Heart right ventricle (tissue), 16 donors: ENCODE results near the gene MAPT. TPM values are rescaled to one million over a fixed set of nuclear protein-coding genes. Genes with fewer than 3 reads are reported as not detected.

Experiments used
- ATAC-seq, 8 donors: fragments of 200-7000 bp; cut with Tn5 transposase; one replicate each; pipeline ENCODE4 v1.9.1; 2020; ENCODE audit warnings: mild to moderate bottlenecking in 8 of 8, moderate library complexity in 8 of 8, moderate number of reproducible peaks in 1 of 8
- DNase-seq, 2 donors: peaks; one replicate each; pipeline ENCODE4 v3.0.0-alpha.2; 2020
- H3K27ac ChIP-seq, 10 donors: fragments of 200-600 bp; sonication (generic) in 2 of 10; one replicate each; pipeline versions ENCODE4 v1.5.0 to v1.8.0; 2020 to 2022; ENCODE audit warnings: mild to moderate bottlenecking in 3 of 10
- H3K27me3 ChIP-seq, 7 donors: fragments of 200-600 bp; one replicate each; pipeline ENCODE4 v1.8.0; 2021 to 2022; ENCODE audit warnings: mild to moderate bottlenecking in 2 of 7
- H3K36me3 ChIP-seq, 9 donors: fragments of 200-600 bp; sonication (generic) in 1 of 9; one replicate each; pipeline versions ENCODE4 v1.5.0 to v1.8.0; 2020 to 2022; ENCODE audit warnings: mild to moderate bottlenecking in 2 of 9
- H3K4me1 ChIP-seq, 9 donors: fragments of 200-600 bp; sonication (generic) in 1 of 9; one replicate each; pipeline versions ENCODE4 v1.5.0 to v1.8.0; 2020 to 2022; ENCODE audit warnings: mild to moderate bottlenecking in 4 of 9
- H3K4me3 ChIP-seq, 10 donors: fragments of 200-600 bp; sonication (generic) in 2 of 10; one replicate each; pipeline versions ENCODE4 v1.5.0 to v1.8.0; 2020 to 2022; ENCODE audit warnings: mild to moderate bottlenecking in 7 of 10, moderate library complexity in 2 of 10
- H3K9me3 ChIP-seq, 11 donors: fragments of 200-600 bp in 10 of 11; sonication (generic) in 2 of 11; one replicate each; pipeline versions ENCODE4 v1.5.0 to v1.8.0; 2013 to 2022; ENCODE audit warnings: mild to moderate bottlenecking in 2 of 11, control low read depth in 1 of 11, moderate library complexity in 1 of 11
- WGBS, 2 donors: extraction: QIAGEN DNeasy Blood & Tissue Kit; methylation state at CpG; one replicate each; pipeline ENCODE4 v1.1.7; 2013; ENCODE audit warnings: inconsistent platforms in 1 of 2; 5-methylcytosine and 5-hydroxymethylcytosine counted together
- intact Hi-C, 10 donors: fragments of 100-400 bp; cut with DNase I; formaldehyde crosslinking; loops; one replicate each; pipeline versions ENCODE4 v1.11.1 to v1.14.2; 2022
- polyA plus RNA-seq, 2 donors: library from polyadenylated mRNA; stranded (reverse); fragments of 200-250 nt; gene quantifications; one replicate each; pipeline ENCODE4 v1.2.3, GENCODE V29; 2013
- total RNA-seq, 10 donors: library from RNA; stranded (reverse); fragmentation: NEBNext Ultra II Directional in 3 of 10; extraction: Animal tissue kit (Norgen Biotek cat#: 25700) in 3 of 10; gene quantifications; one replicate each; pipeline versions ENCODE4 v1.2.1 to v1.2.4, GENCODE V29; 2021 to 2023
- TF ChIP-seq, protein P1 (sequence below), 9 donors: fragments of 200-600 bp; sonication (generic) in 2 of 9; IDR thresholded peaks; one replicate each; pipeline versions ENCODE4 v1.5.0 to v1.8.0; 2021 to 2022; ENCODE audit warnings: antibody characterized with exemption in 9 of 9, mild to moderate bottlenecking in 5 of 9, moderate library complexity in 1 of 9
- donor health status: Arrhythmogenic right ventricular cardiomyopathy.
- donor health status: ischemic (EF 13 %, LVEDD 7.1; RV severe dilation, severe dysfunction).
- donor health status: healthy with polysubstance abuse.
- donor health status: DM: no; HTN: yes; CAD: no.
- donor health status: DM: no; HTN: no; CAD: no.
- donor health status: ischemic (EF 25% LVEDD 6.9; RV normal size, moderate dysfunction).
- donor health status: ischemic (EF 25% LVEDD 5.7; RV mildly dilated, moderate dysfunction).
- donor health status: healthy.
- donor health status: DM: yes; HTN: yes; CAD: no.
- donor health status: Ischemic cardiomyopathy.
- donor health status: ischemic (EF 35%, LVEDD 5.7; RV mildly dilated, moderate dysfunction).
- donor health status: nonischemic (EF 11% LVEDD 7.7; RV severe dilation, severe dysfunction).
- donor health status: DM: yes; HTN: yes; CAD: no.
- donor health status: PGD.
- donor health status: ischemic (EF 29% LVEDD 5.4; RV normal size, mild dysfunction).
- donor health status: nonischemic (EF 23%, LVEDD 6.1; RV moderate dilation, normal function).

MAPT gene
- total and polyA plus RNA-seq, 12 donors, result 0.90 to 63.3 (median 32.5) TPM

DNA sequence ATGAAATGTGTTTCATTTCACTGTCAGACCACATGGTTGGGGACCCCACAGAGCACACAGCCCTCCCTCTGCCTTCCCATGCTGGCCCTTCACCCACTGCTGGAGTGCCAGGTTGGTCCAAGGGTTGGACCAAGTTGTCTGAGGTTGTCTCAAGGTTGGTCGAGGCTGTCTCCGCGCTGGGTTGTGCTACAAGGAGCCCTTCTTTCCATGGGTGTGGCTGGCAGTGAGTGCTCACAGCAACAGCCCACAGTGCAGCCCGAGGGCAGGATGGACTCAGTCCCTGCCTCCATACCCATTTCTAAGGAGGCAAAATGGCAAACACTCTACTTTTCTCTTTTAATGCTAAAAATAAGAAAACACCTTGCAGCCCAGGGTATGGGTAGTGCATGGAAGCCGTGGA lies 68.9 kb downstream of the MAPT start:
- Histone ChIP-seq H3K36me3 (no peaks in the 10 kb centered on the region), H3K9me3 (no peaks in the 10 kb centered on the region), H3K27ac (no peak overlapping the region), H3K4me1 (peaks cover 0 to 6% (median 0%) of the 10 kb centered on the region in 9 donors), H3K27me3 (no peaks in the 10 kb centered on the region), H3K4me3 (no peak overlapping the region)
- DNase-seq (no peak), ATAC-seq (peak in 1 of 8 donors; percentile 33)
- WGBS, 2 donors, result 86 to 90% methylated on average over 5 of the region's 5 CpGs
- TF ChIP-seq, protein P1, sequence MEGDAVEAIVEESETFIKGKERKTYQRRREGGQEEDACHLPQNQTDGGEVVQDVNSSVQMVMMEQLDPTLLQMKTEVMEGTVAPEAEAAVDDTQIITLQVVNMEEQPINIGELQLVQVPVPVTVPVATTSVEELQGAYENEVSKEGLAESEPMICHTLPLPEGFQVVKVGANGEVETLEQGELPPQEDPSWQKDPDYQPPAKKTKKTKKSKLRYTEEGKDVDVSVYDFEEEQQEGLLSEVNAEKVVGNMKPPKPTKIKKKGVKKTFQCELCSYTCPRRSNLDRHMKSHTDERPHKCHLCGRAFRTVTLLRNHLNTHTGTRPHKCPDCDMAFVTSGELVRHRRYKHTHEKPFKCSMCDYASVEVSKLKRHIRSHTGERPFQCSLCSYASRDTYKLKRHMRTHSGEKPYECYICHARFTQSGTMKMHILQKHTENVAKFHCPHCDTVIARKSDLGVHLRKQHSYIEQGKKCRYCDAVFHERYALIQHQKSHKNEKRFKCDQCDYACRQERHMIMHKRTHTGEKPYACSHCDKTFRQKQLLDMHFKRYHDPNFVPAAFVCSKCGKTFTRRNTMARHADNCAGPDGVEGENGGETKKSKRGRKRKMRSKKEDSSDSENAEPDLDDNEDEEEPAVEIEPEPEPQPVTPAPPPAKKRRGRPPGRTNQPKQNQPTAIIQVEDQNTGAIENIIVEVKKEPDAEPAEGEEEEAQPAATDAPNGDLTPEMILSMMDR (IDR thresholded peaks at IDR 0.05), result no peak
- intact Hi-C loops, result no loop called here

DNA sequence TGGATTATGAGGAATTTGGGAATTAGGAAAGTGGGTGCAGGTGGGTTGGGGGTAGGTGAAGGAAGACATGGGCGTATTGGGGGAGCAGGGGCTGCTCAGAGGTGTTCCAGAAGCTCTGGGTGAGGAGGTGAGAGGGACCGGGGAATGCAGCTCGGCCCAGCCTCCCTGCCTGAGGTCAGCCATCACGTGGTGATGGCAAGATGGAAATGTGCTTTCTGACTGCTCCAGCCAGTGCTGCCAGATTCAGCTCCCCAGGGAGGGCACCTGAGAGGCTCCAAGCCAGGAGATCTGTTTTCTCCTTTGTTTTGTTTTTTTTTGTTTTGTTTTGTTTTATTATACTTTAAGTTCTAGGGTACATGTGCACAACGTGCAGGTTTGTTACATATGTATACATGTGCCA lies 69.5 kb downstream of the MAPT start:
- Histone ChIP-seq H3K27me3 (no peaks in the 10 kb centered on the region), H3K9me3 (no peaks in the 10 kb centered on the region), H3K4me1 (peaks cover 0 to 6% (median 0%) of the 10 kb centered on the region in 9 donors), H3K4me3 (no peak overlapping the region), H3K27ac (no peak overlapping the region), H3K36me3 (no peaks in the 10 kb centered on the region)
- no peak for DNase-seq
- WGBS, 2 donors, result 54 to 60% methylated on average over 5 of the region's 5 CpGs
- intact Hi-C loops, result no loop called here
- TF ChIP-seq, protein P1 (IDR thresholded peaks at IDR 0.05), result no peak
- no peak for ATAC-seq

DNA sequence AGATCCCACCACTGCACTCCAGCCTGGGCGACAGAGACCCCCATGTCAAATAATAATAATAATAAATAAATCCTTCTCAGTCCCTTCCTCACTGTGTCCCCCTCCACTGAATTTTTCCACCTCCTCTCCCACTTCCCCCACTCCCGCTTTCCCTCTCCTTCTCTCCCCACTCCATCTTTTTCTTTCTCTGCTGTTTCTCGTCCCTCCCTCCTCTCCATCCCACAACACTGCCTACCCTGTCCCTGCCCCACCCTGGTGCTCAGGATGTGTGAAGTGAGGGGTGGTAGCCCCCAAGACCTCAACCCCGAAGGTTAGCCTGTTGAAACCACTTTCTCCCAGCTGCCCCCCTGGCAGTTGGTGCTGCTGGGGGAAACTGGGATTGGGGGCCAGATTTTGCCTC lies 70.3 kb downstream of the MAPT start:
- intact Hi-C loops, result no loop called here
- Histone ChIP-seq H3K27ac (no peak overlapping the region), H3K27me3 (no peaks in the 10 kb centered on the region), H3K36me3 (no peaks in the 10 kb centered on the region), H3K4me3 (no peak overlapping the region), H3K9me3 (no peaks in the 10 kb centered on the region), H3K4me1 (peaks cover 0 to 6% (median 0%) of the 10 kb centered on the region in 9 donors)
- TF ChIP-seq, protein P1 (IDR thresholded peaks at IDR 0.05), result no peak
- no peak for DNase-seq
- no peak for ATAC-seq
- 85 to 89% methylated on average over 4 of the region's 4 CpGs for WGBS, 2 donors

DNA sequence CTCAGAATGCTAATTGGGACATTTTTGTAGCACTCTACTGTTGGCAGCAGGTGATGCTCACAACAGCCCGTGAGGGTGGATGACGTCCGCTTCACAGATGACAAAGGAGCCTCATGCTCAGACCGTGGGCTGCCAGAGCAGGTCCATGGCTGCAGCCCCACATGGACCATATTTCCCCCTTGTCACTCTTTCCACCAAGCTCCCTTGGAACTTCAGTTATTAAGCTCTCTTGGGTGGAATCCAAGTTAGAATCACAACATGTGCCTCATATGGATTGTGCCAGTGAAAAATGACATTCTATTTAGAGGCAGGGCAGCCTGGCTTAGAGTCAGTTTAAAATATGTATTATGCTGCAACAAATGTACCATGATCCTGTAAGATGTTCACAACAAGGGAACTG lies 71.5 kb downstream of the MAPT start:
- ATAC-seq (no peak), DNase-seq (no peak)
- 66 to 68% methylated on average over 4 of the region's 4 CpGs for whole genome bisulfite sequencing, 2 donors
- Histone ChIP-seq H3K4me1 (peaks cover 0 to 6% (median 0%) of the 10 kb centered on the region in 9 donors), H3K36me3 (no peaks in the 10 kb centered on the region), H3K27me3 (peaks cover 0 to 4% (median 0%) of the 10 kb centered on the region in 7 donors), H3K27ac (no peak overlapping the region), H3K4me3 (no peak overlapping the region), H3K9me3 (no peaks in the 10 kb centered on the region)
- TF ChIP-seq, protein P1 (IDR thresholded peaks at IDR 0.05), result no peak
- intact Hi-C loops, result no loop called here
